ENCODE data around the gene COL4A4. TPM values are rescaled to one million over a fixed set of nuclear protein-coding genes. Genes with fewer than 3 reads are reported as not detected.

Gene COL4A4
- total and polyA plus RNA-seq, 2 donors (not counting 3 experiments of a cell fraction or from before 2014, with no cell fraction given): not detected

GRCh38 chr2:227082286-227082685 is 81.7 kb downstream of the COL4A4 start:
- Histone ChIP-seq H3K4me1 (ENCODE audit: control insufficient read depth, extremely low read depth, insufficient read depth, low read length) (no peaks in the 10 kb centered on the region), H3K27ac (ENCODE audit: insufficient read depth, low read depth, low read length) (no peak overlapping the region), H3K9ac (replicated peaks; ENCODE audit: extremely low read depth, insufficient read depth, low read length) (no peak overlapping the region), H2AFZ (ENCODE audit: low read depth, low read length) (no peak overlapping the region), H3K4me3 (replicated peaks in 1 of 3; ENCODE audit: insufficient read depth in 1 of 3, low read depth in 1 of 3, low read length in 3 of 3) (no peak overlapping the region), H3K9me1 (replicated peaks; ENCODE audit: control insufficient read depth, extremely low read depth, insufficient read depth, low read length) (no peaks in the 10 kb centered on the region), H3K36me3 (ENCODE audit: control insufficient read depth in 2 of 2, extremely low read depth in 1 of 2, insufficient read depth in 2 of 2, low read length in 2 of 2) (no peaks in the 10 kb centered on the region), H3K4me2 (ENCODE audit: insufficient read depth, low read length) (no peak overlapping the region), H3K9me3 (replicated peaks; ENCODE audit: control insufficient read depth, insufficient read depth, low read length) (no peaks in the 10 kb centered on the region), H4K20me1 (replicated peaks; ENCODE audit: control insufficient read depth, extremely low read depth, insufficient read depth, low read length) (no peaks in the 10 kb centered on the region), H3K79me2 (ENCODE audit: control insufficient read depth, insufficient read depth, low read length) (no peaks in the 10 kb centered on the region), H3K27me3 (ENCODE audit: control insufficient read depth in 2 of 2, insufficient read depth in 2 of 2, low read length in 2 of 2) (no peaks in the 10 kb centered on the region)
- TF ChIP-seq JUN (IDR thresholded peaks at IDR 0.05; ENCODE audit: borderline replicate concordance, insufficient read depth, insufficient read length, low read depth) (no peak), CTCF (IDR thresholded peaks at IDR 0.05; ENCODE audit: extremely low read depth in 1 of 2, insufficient read depth in 1 of 2, low read depth in 1 of 2, low read length in 2 of 2) (no peak), POLR2AphosphoS5 (IDR thresholded peaks at IDR 0.05; ENCODE audit: insufficient read depth, low read depth, low read length) (no peak), POLR2A (IDR thresholded peaks at IDR 0.05; ENCODE audit: low read depth, low read length) (no peak), GATA2 (IDR thresholded peaks at IDR 0.05; ENCODE audit: insufficient read depth, insufficient read length, low read depth, low read length) (no peak), EZH2 (IDR thresholded peaks at IDR 0.05; ENCODE audit: borderline replicate concordance, low read depth, low read length, severe bottlenecking) (no peak), MYC (IDR thresholded peaks at IDR 0.05; ENCODE audit: low read depth, low read length) (no peak), MAX (IDR thresholded peaks at IDR 0.05; ENCODE audit: insufficient read depth, insufficient read length) (no peak), FOS (IDR thresholded peaks at IDR 0.05; ENCODE audit: borderline replicate concordance, insufficient read depth, low read length) (no peak)
- BruUV-seq (replicated peaks): no TSS peak
- intact Hi-C loops (cut with micrococcal nuclease) (no loop called here), dilution Hi-C loops (cut with MboI; ENCODE audit: extremely low pct_ligation_motif_present, low sequenced_read_pairs) (no loop called here)
- DNase-seq (ENCODE audit: low read depth, low spot score): no peak
- no peak for FAIRE-seq
- ChIA-PET CTCF (no interaction called here), POLR2A (no interaction called here)
